MM.1S (cell line): ENCODE results near the gene HCST.

Source experiments
- DNase-seq: peaks from one replicate; pipeline ENCODE4 v3.0.0-alpha.2; 2015
- H2AFZ ChIP-seq: fragments of 300-600 bp; sonication (generic); 2 replicates; pipeline ENCODE4 v1.6.0; 2016; ENCODE audit warnings: antibody characterized with exemption, low read length
- H3F3A ChIP-seq: fragments of 300-600 bp; sonication (generic); 2 replicates; pipeline ENCODE4 v1.6.1; 2016; ENCODE audit warnings: mild to moderate bottlenecking, antibody characterized with exemption, low read length, moderate library complexity, mixed read lengths; ENCODE audit not compliant: insufficient read depth
- H3K27ac ChIP-seq: fragments of 300-600 bp; sonication (generic); 2 replicates; pipeline ENCODE4 v1.5.1; 2016; ENCODE audit warnings: mild to moderate bottlenecking, low read length
- H3K27me3 ChIP-seq: fragments of 300-600 bp; sonication (generic); replicated peaks from 2 replicates; pipeline ENCODE4 v1.6.0; 2016; ENCODE audit warnings: low read length; ENCODE audit not compliant: insufficient read depth
- H3K36me3 ChIP-seq: fragments of 300-600 bp; sonication (generic); replicated peaks from 2 replicates; pipeline ENCODE4 v1.6.1; 2016; ENCODE audit warnings: mild to moderate bottlenecking, low read length, mixed read lengths; ENCODE audit not compliant: insufficient read depth
- H3K4me1 ChIP-seq: fragments of 300-600 bp; sonication (generic); 2 replicates; pipeline ENCODE4 v1.6.1; 2016; ENCODE audit warnings: low read length, mixed read lengths
- H3K4me2 ChIP-seq: fragments of 300-600 bp; sonication (generic); 2 replicates; pipeline ENCODE4 v1.6.0; 2016; ENCODE audit warnings: low read depth, low read length
- H3K4me3 ChIP-seq: fragments of 300-600 bp; sonication (generic); 2 replicates; pipeline ENCODE4 v1.5.1; 2016; ENCODE audit warnings: low read length, mixed read lengths
- H3K79me2 ChIP-seq: fragments of 300-600 bp; sonication (generic); 2 replicates; pipeline ENCODE4 v1.6.1; 2016; ENCODE audit warnings: mixed run types, low read length, mixed read lengths
- H3K9ac ChIP-seq: fragments of 300-600 bp; sonication (generic); 2 replicates; pipeline ENCODE4 v1.6.1; 2016; ENCODE audit warnings: low read length, mixed read lengths
- H3K9me2 ChIP-seq: fragments of 300-600 bp; sonication (generic); replicated peaks from 2 replicates; pipeline ENCODE4 v1.6.1; 2016; ENCODE audit warnings: mild to moderate bottlenecking, low read length, mixed read lengths; ENCODE audit not compliant: insufficient read depth
- H3K9me3 ChIP-seq: fragments of 300-600 bp; sonication (generic); replicated peaks from 2 replicates; pipeline ENCODE4 v1.6.1; 2016; ENCODE audit warnings: mild to moderate bottlenecking, low read length, mixed read lengths; ENCODE audit not compliant: insufficient read depth
- H4K20me1 ChIP-seq: fragments of 300-600 bp; sonication (generic); 2 replicates; pipeline ENCODE4 v1.6.1; 2016; ENCODE audit warnings: mild to moderate bottlenecking, low read length, moderate library complexity, mixed read lengths; ENCODE audit not compliant: insufficient read depth
- CTCF ChIP-seq: fragments of 300-600 bp; sonication (generic); IDR thresholded peaks from 2 replicates; pipeline ENCODE4 v1.5.1; 2016; ENCODE audit warnings: antibody characterized with exemption, low read length, mixed read lengths
- EZH2 ChIP-seq: fragments of 300-600 bp; sonication (generic); optimal IDR thresholded peaks from 2 replicates; pipeline ENCODE3; 2017; ENCODE audit warnings: low read depth, mild to moderate bottlenecking, antibody characterized with exemption, low read length, mixed read lengths
- EZH2phosphoT487 ChIP-seq: fragments of 300-600 bp; sonication (generic); IDR thresholded peaks from 2 replicates; pipeline ENCODE4 v1.6.1; 2018; ENCODE audit warnings: antibody characterized with exemption, low read length

Gene HCST

GRCh38 chr19:35858311-35858710 is 44.0 kb upstream of the HCST start:
- no peaks in the 10 kb centered on the region for H3F3A ChIP-seq
- no peak for DNase-seq
- H3K4me2 ChIP-seq: no peak overlapping the region
- no peak for TF ChIP-seq EZH2phosphoT487
- TF ChIP-seq EZH2: no peak
- TF ChIP-seq CTCF: no peak
- no peaks in the 10 kb centered on the region for H4K20me1 ChIP-seq
- no peaks in the 10 kb centered on the region for H3K9me3 ChIP-seq
- H3K36me3 ChIP-seq: no peaks in the 10 kb centered on the region
- no peaks in the 10 kb centered on the region for H3K4me1 ChIP-seq
- H2AFZ ChIP-seq: no peak overlapping the region
- H3K4me3 ChIP-seq: no peak overlapping the region
- H3K27ac ChIP-seq: no peak overlapping the region
- H3K9me2 ChIP-seq: no peaks in the 10 kb centered on the region
- H3K9ac ChIP-seq: no peak overlapping the region
- peaks cover 97% of the 10 kb centered on the region for H3K27me3 ChIP-seq
- H3K79me2 ChIP-seq: no peaks in the 10 kb centered on the region

GRCh38 chr19:35859414-35859813 is 42.9 kb upstream of the HCST start:
- Histone ChIP-seq H3K9me2 (no peaks in the 10 kb centered on the region), H3K79me2 (no peaks in the 10 kb centered on the region), H3F3A (no peaks in the 10 kb centered on the region), H4K20me1 (no peaks in the 10 kb centered on the region), H3K36me3 (no peaks in the 10 kb centered on the region), H3K27me3 (peaks cover 94% of the 10 kb centered on the region), H3K27ac (no peak overlapping the region), H2AFZ (no peak overlapping the region), H3K4me1 (no peaks in the 10 kb centered on the region), H3K4me3 (no peak overlapping the region), H3K9me3 (no peaks in the 10 kb centered on the region), H3K4me2 (no peak overlapping the region), H3K9ac (no peak overlapping the region)
- no peak for DNase-seq
- no peak for TF ChIP-seq EZH2phosphoT487
- TF ChIP-seq EZH2: no peak
- TF ChIP-seq CTCF: no peak

- H3K4me1 ChIP-seq: no peaks in the 10 kb centered on the region
- peaks cover 93% of the 10 kb centered on the region for H3K27me3 ChIP-seq
- no peaks in the 10 kb centered on the region for H3K36me3 ChIP-seq
- no peak overlapping the region for H2AFZ ChIP-seq
- no peaks in the 10 kb centered on the region for H3F3A ChIP-seq
- no peaks in the 10 kb centered on the region for H4K20me1 ChIP-seq
- no peak for TF ChIP-seq EZH2phosphoT487
- no peaks in the 10 kb centered on the region for H3K9me2 ChIP-seq
- no peak for DNase-seq
- no peak overlapping the region for H3K4me2 ChIP-seq
- H3K27ac ChIP-seq: no peak overlapping the region
- no peak overlapping the region for H3K9ac ChIP-seq
- no peak overlapping the region for H3K4me3 ChIP-seq
- no peaks in the 10 kb centered on the region for H3K79me2 ChIP-seq
- H3K9me3 ChIP-seq: no peaks in the 10 kb centered on the region
Measured at GRCh38 chr19:35860436-35860817, 41.9 kb upstream of the HCST start.

GRCh38 chr19:35860818-35861639 is 41.3 kb upstream of the HCST start:
- no peak overlapping the region for H3K27ac ChIP-seq
- no peaks in the 10 kb centered on the region for H4K20me1 ChIP-seq
- H3K79me2 ChIP-seq: no peaks in the 10 kb centered on the region
- no peak overlapping the region for H3K4me2 ChIP-seq
- no peaks in the 10 kb centered on the region for H3F3A ChIP-seq
- DNase-seq: no peak
- TF ChIP-seq EZH2phosphoT487 (no peak), EZH2 (no peak), CTCF (no peak)
- H3K9ac ChIP-seq: no peak overlapping the region
- no peaks in the 10 kb centered on the region for H3K9me3 ChIP-seq
- H2AFZ ChIP-seq: no peak overlapping the region
- no peaks in the 10 kb centered on the region for H3K4me1 ChIP-seq
- H3K4me3 ChIP-seq: no peak overlapping the region
- H3K9me2 ChIP-seq: no peaks in the 10 kb centered on the region
- peaks cover 93% of the 10 kb centered on the region for H3K27me3 ChIP-seq
- H3K36me3 ChIP-seq: no peaks in the 10 kb centered on the region
